ENCODE results near the gene UGT1A7. TPM values are rescaled to one million over a fixed set of nuclear protein-coding genes. Genes with fewer than 3 reads are reported as not detected.

The UGT1A7 gene
- total RNA-seq, 4 donors from 2014 or later = not detected

- H3K9me3 ChIP-seq = no peaks in the 10 kb centered on the region
- peaks cover 0 to 2% (median 0%) of the 10 kb centered on the region in 3 donors for H3K27me3 ChIP-seq
- in situ Hi-C loops (cut with MboI; ENCODE audit: low sequenced_read_pairs in 4 of 4) (no loop called here), intact Hi-C loops (cut with DNase I; ENCODE audit: low total_unique reads) (no loop called here)
- DNase-seq (no peak), ATAC-seq (no peak)
- TF ChIP-seq POLR2A (IDR thresholded peaks at IDR 0.05) = no peak
- no peak for TF ChIP-seq CTCF (IDR thresholded peaks at IDR 0.05 in 4 of 5, conservative IDR thresholded peaks at IDR 0.05 in 1 of 5)
- no peaks in the 10 kb centered on the region for H3K4me1 ChIP-seq
- no peaks in the 10 kb centered on the region for H3K36me3 ChIP-seq
- no peak overlapping the region for H3K4me3 ChIP-seq
- H3K27ac ChIP-seq = no peak overlapping the region
These were observed 84.7 kb downstream of the UGT1A7 start for GRCh38 chr2:233766416-233766815.

GRCh38 chr2:233768076-233768475, 86.4 kb downstream of the UGT1A7 start:
- Histone ChIP-seq H3K36me3 (no peaks in the 10 kb centered on the region), H3K4me1 (no peaks in the 10 kb centered on the region), H3K9me3 (no peaks in the 10 kb centered on the region), H3K27ac (no peak overlapping the region), H3K4me3 (no peak overlapping the region), H3K27me3 (peaks cover 0 to 2% (median 0%) of the 10 kb centered on the region in 3 donors)
- TF ChIP-seq CTCF (IDR thresholded peaks at IDR 0.05 in 4 of 5, conservative IDR thresholded peaks at IDR 0.05 in 1 of 5) = no peak
- TF ChIP-seq POLR2A (IDR thresholded peaks at IDR 0.05) = no peak
- intact Hi-C loops (cut with DNase I; ENCODE audit: low total_unique reads) (no loop called here), in situ Hi-C loops (cut with MboI; ENCODE audit: low sequenced_read_pairs in 4 of 4) (no loop called here)
- no peak for DNase-seq
- no peak for ATAC-seq

DNA sequence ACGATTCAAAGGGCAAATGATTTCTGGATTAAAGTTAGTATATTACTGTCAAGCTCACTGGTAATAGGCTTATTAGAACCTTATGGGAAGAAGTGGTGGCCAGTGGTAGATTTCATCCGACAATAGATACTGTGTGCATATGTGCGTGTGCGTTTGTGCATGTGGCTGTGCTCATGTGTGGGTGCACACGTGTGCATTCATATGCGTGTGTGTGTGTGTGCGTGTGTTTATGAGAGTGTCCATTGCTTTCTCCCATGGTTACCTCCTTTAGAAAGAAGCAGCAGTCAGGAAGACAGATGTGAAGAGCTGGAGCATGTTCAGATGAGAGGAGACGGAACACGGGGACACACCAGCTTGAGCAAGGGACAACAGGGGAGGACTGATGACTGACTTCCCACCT, 87.6 kb downstream of the UGT1A7 start:
- Histone ChIP-seq H3K4me3 (no peak overlapping the region), H3K9me3 (no peaks in the 10 kb centered on the region), H3K36me3 (no peaks in the 10 kb centered on the region), H3K27me3 (peaks cover 0 to 2% (median 0%) of the 10 kb centered on the region in 3 donors), H3K27ac (no peak overlapping the region), H3K4me1 (no peaks in the 10 kb centered on the region)
- in situ Hi-C loops (cut with MboI; ENCODE audit: low sequenced_read_pairs in 4 of 4) (no loop called here), intact Hi-C loops (cut with DNase I; ENCODE audit: low total_unique reads) (no loop called here)
- no peak for TF ChIP-seq CTCF (IDR thresholded peaks at IDR 0.05 in 4 of 5, conservative IDR thresholded peaks at IDR 0.05 in 1 of 5)
- no peak for TF ChIP-seq POLR2A (IDR thresholded peaks at IDR 0.05)
- DNase-seq = no peak
- ATAC-seq = no peak

DNA sequence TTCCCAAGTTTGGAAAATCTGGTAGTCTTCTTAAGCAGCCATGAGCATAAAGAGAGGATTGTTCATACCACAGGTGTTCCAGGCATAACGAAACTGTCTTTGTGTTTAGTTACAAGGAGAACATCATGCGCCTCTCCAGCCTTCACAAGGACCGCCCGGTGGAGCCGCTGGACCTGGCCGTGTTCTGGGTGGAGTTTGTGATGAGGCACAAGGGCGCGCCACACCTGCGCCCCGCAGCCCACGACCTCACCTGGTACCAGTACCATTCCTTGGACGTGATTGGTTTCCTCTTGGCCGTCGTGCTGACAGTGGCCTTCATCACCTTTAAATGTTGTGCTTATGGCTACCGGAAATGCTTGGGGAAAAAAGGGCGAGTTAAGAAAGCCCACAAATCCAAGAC, 90.5 kb downstream of the UGT1A7 start:
- ATAC-seq (no peak), DNase-seq (no peak)
- in situ Hi-C loops (cut with MboI; ENCODE audit: low sequenced_read_pairs in 4 of 4) = no loop called here
- TF ChIP-seq CTCF (IDR thresholded peaks at IDR 0.05 in 4 of 5, conservative IDR thresholded peaks at IDR 0.05 in 1 of 5) = no peak
- no peak for TF ChIP-seq POLR2A (IDR thresholded peaks at IDR 0.05)
- Histone ChIP-seq H3K27me3 (peaks cover 0 to 2% (median 0%) of the 10 kb centered on the region in 3 donors), H3K4me1 (no peaks in the 10 kb centered on the region), H3K4me3 (no peak overlapping the region), H3K36me3 (no peaks in the 10 kb centered on the region), H3K9me3 (no peaks in the 10 kb centered on the region), H3K27ac (no peak overlapping the region)
- intact Hi-C loops (cut with DNase I; ENCODE audit: low total_unique reads) = no loop called here

- in situ Hi-C loops (cut with MboI; ENCODE audit: low sequenced_read_pairs in 4 of 4) = no loop called here
- intact Hi-C loops (cut with DNase I; ENCODE audit: low total_unique reads) = no loop called here
- no peak overlapping the region for H3K4me3 ChIP-seq
- ATAC-seq (no peak), DNase-seq (no peak)
- no peak for TF ChIP-seq CTCF (IDR thresholded peaks at IDR 0.05 in 4 of 5, conservative IDR thresholded peaks at IDR 0.05 in 1 of 5)
- no peak for TF ChIP-seq POLR2A (IDR thresholded peaks at IDR 0.05)
- no peaks in the 10 kb centered on the region for H3K4me1 ChIP-seq
- H3K27ac ChIP-seq = no peak overlapping the region
- peaks cover 0 to 2% (median 0%) of the 10 kb centered on the region in 3 donors for H3K27me3 ChIP-seq
- H3K36me3 ChIP-seq = no peaks in the 10 kb centered on the region
- no peaks in the 10 kb centered on the region for H3K9me3 ChIP-seq
These were observed 90.9 kb downstream of the UGT1A7 start for GRCh38 chr2:233772583-233772982.
